Left forelimb (tissue), 1 donor: ENCODE measurements around the gene ATP2C2.

ENCODE experiments used
- DNase-seq: peaks from one replicate; pipeline ENCODE4 v3.0.0-alpha.2; 2018; ENCODE audit warnings: low spot score

ATP2C2 gene

DNA sequence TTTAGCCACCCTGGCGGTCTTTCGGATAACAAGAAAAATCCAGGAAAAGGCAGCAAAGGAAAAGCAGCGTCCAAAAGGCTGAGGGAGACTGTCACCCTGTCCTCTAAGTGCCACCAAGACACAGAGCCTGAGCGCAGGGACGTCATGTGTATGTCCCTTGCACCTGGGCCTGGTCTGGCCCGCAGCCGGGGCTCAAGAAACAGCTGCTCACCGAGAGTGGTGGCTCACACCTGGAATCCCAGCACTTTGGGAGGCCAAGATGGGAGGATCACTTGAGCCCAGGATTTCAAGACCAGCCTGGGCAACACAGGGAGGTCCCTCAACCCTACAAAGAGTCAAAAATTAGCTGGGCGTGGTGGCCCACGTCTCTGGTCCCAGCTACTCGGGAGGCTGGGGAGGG, 145.3 kb downstream of the ATP2C2 start:
- DNase-seq: no peak
